ENCODE measurements around the gene CDH23. TPM values are rescaled to one million over a fixed set of nuclear protein-coding genes. Genes with fewer than 3 reads are reported as not detected.

Gene CDH23
- total and polyA plus RNA-seq, 10 of the 15 experiments (the other 5 are each of a cell fraction or from before 2014, with no cell fraction given) = 0.09 to 0.40 (median 0.15) TPM; not detected in 1

GRCh38 chr10:71765176-71765904, 368.6 kb downstream of the CDH23 start (continued):
- TF ChIP-seq IRF5 (IDR thresholded peaks at IDR 0.05; ENCODE audit: borderline replicate concordance) (no peak), CTCF (IDR thresholded peaks at IDR 0.05 in 2 of 3, conservative IDR thresholded peaks at IDR 0.05 in 1 of 3; ENCODE audit: control insufficient read depth in 2 of 3, extremely low read depth in 1 of 3, insufficient read depth in 1 of 3, low read depth in 3 of 3, low read length in 3 of 3) (no peak), ZBTB33 (IDR thresholded peaks at IDR 0.05) (no peak)

Measured in GM12878 (cell line).